Measurements from ENCODE around the gene C1QA.

C1QA gene

DNA sequence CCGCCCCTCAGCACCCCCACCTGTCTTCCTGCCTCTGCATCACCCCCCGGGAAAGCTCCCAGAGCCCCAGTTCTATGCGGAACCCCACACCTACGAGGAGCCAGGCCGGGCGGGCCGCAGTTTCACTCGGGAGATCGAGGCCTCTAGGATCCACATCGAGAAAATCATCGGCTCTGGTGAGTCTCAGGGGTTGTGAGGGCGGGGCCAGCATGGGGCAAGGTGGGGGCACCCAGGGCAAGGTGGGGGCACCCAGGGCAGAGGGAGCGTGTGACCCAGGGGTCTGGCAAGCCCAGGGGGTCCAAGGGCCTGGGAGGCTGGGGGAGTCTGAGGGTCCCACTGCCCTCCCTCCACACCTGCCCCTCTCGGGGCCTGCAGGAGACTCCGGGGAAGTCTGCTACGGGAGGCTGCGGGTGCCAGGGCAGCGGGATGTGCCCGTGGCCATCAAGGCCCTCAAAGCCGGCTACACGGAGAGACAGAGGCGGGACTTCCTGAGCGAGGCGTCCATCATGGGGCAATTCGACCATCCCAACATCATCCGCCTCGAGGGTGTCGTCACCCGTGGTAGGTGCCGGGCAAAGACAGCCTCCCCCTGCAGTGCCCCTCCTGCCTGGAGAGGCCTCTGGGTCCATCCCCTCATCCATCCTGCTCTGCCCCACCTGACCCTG, 39.0 kb upstream of the C1QA start:
- TF ChIP-seq, protein P1, sequence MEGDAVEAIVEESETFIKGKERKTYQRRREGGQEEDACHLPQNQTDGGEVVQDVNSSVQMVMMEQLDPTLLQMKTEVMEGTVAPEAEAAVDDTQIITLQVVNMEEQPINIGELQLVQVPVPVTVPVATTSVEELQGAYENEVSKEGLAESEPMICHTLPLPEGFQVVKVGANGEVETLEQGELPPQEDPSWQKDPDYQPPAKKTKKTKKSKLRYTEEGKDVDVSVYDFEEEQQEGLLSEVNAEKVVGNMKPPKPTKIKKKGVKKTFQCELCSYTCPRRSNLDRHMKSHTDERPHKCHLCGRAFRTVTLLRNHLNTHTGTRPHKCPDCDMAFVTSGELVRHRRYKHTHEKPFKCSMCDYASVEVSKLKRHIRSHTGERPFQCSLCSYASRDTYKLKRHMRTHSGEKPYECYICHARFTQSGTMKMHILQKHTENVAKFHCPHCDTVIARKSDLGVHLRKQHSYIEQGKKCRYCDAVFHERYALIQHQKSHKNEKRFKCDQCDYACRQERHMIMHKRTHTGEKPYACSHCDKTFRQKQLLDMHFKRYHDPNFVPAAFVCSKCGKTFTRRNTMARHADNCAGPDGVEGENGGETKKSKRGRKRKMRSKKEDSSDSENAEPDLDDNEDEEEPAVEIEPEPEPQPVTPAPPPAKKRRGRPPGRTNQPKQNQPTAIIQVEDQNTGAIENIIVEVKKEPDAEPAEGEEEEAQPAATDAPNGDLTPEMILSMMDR (IDR thresholded peaks at IDR 0.05; ENCODE audit: low read depth, low read length): no peak
- no peak for TF ChIP-seq EZH2phosphoT487 (IDR thresholded peaks at IDR 0.05; ENCODE audit: low read depth)
- Histone ChIP-seq H2AFZ (ENCODE audit: low read depth, low read length) (no peak overlapping the region), H4K20me1 (ENCODE audit: insufficient read depth, low read length) (no peaks in the 10 kb centered on the region), H3K9ac (ENCODE audit: low read length) (no peak overlapping the region), H3K4me3 (ENCODE audit: low read length) (no peak overlapping the region), H3K27ac (ENCODE audit: low read length) (no peak overlapping the region), H3K27me3 (ENCODE audit: low read depth, low read length) (no peaks in the 10 kb centered on the region), H3K4me2 (ENCODE audit: low read length) (no peak overlapping the region), H3K9me3 (ENCODE audit: insufficient read depth, low read length) (no peaks in the 10 kb centered on the region), H3K4me1 (ENCODE audit: low read length) (no peaks in the 10 kb centered on the region), H3K79me2 (ENCODE audit: low read length) (no peaks in the 10 kb centered on the region), H3K36me3 (replicated peaks; ENCODE audit: low read depth, low read length) (no peaks in the 10 kb centered on the region)

- Histone ChIP-seq H3K4me1 (ENCODE audit: low read length) (no peaks in the 10 kb centered on the region), H3K4me2 (ENCODE audit: low read length) (no peak overlapping the region), H2AFZ (ENCODE audit: low read depth, low read length) (no peak overlapping the region), H4K20me1 (ENCODE audit: insufficient read depth, low read length) (no peaks in the 10 kb centered on the region), H3K4me3 (ENCODE audit: low read length) (no peak overlapping the region), H3K79me2 (ENCODE audit: low read length) (no peaks in the 10 kb centered on the region), H3K36me3 (replicated peaks; ENCODE audit: low read depth, low read length) (no peaks in the 10 kb centered on the region), H3K27me3 (ENCODE audit: low read depth, low read length) (no peaks in the 10 kb centered on the region), H3K27ac (ENCODE audit: low read length) (no peak overlapping the region), H3K9me3 (ENCODE audit: insufficient read depth, low read length) (no peaks in the 10 kb centered on the region), H3K9ac (ENCODE audit: low read length) (no peak overlapping the region)
- TF ChIP-seq, protein P1 (IDR thresholded peaks at IDR 0.05; ENCODE audit: low read depth, low read length): no peak
- TF ChIP-seq EZH2phosphoT487 (IDR thresholded peaks at IDR 0.05; ENCODE audit: low read depth): no peak
Observed at GRCh38 chr1:22597996-22598395, 38.4 kb upstream of the C1QA start.

DNA sequence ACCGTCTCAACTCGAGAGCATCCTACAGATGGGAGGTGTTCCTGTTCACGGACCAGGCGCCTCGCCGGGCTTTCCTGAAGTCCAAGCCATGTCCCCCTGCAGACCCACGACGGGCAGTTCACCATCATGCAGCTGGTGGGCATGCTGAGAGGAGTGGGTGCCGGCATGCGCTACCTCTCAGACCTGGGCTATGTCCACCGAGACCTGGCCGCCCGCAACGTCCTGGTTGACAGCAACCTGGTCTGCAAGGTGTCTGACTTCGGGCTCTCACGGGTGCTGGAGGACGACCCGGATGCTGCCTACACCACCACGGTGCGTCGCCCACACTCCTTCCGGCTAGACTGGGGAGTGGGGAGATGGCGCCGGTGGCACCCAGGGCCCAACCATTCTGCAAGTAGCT, 37.7 kb upstream of the C1QA start:
- H3K9me3 ChIP-seq (ENCODE audit: insufficient read depth, low read length): no peaks in the 10 kb centered on the region
- H3K4me2 ChIP-seq (ENCODE audit: low read length): no peak overlapping the region
- TF ChIP-seq EZH2phosphoT487 (IDR thresholded peaks at IDR 0.05; ENCODE audit: low read depth): no peak
- TF ChIP-seq, protein P1 (IDR thresholded peaks at IDR 0.05; ENCODE audit: low read depth, low read length): no peak
- no peak overlapping the region for H2AFZ ChIP-seq (ENCODE audit: low read depth, low read length)
- H3K9ac ChIP-seq (ENCODE audit: low read length): no peak overlapping the region
- no peaks in the 10 kb centered on the region for H3K36me3 ChIP-seq (replicated peaks; ENCODE audit: low read depth, low read length)
- no peaks in the 10 kb centered on the region for H3K27me3 ChIP-seq (ENCODE audit: low read depth, low read length)
- H3K79me2 ChIP-seq (ENCODE audit: low read length): no peaks in the 10 kb centered on the region
- no peaks in the 10 kb centered on the region for H4K20me1 ChIP-seq (ENCODE audit: insufficient read depth, low read length)
- no peaks in the 10 kb centered on the region for H3K4me1 ChIP-seq (ENCODE audit: low read length)
- H3K4me3 ChIP-seq (ENCODE audit: low read length): no peak overlapping the region
- no peak overlapping the region for H3K27ac ChIP-seq (ENCODE audit: low read length)

GRCh38 chr1:22600071-22600816, 36.2 kb upstream of the C1QA start:
- Histone ChIP-seq H3K9ac (ENCODE audit: low read length) (no peak overlapping the region), H3K9me3 (ENCODE audit: insufficient read depth, low read length) (no peaks in the 10 kb centered on the region), H3K27me3 (ENCODE audit: low read depth, low read length) (no peaks in the 10 kb centered on the region), H2AFZ (ENCODE audit: low read depth, low read length) (no peak overlapping the region), H3K36me3 (replicated peaks; ENCODE audit: low read depth, low read length) (no peaks in the 10 kb centered on the region), H3K4me1 (ENCODE audit: low read length) (no peaks in the 10 kb centered on the region), H3K27ac (ENCODE audit: low read length) (no peak overlapping the region), H3K4me3 (ENCODE audit: low read length) (no peak overlapping the region), H4K20me1 (ENCODE audit: insufficient read depth, low read length) (no peaks in the 10 kb centered on the region), H3K79me2 (ENCODE audit: low read length) (no peaks in the 10 kb centered on the region), H3K4me2 (ENCODE audit: low read length) (no peak overlapping the region)
- TF ChIP-seq EZH2phosphoT487 (IDR thresholded peaks at IDR 0.05; ENCODE audit: low read depth): no peak
- TF ChIP-seq, protein P1 (IDR thresholded peaks at IDR 0.05; ENCODE audit: low read depth, low read length): no peak
